HG03354 (cell line): ENCODE results near the gene TSKU.

Source experiments
- ATAC-seq: cut with Tn5 transposase; IDR thresholded peaks from one replicate; pipeline ENCODE4 v1.9.1; 2021; ENCODE audit warnings: mild to moderate bottlenecking; ENCODE audit not compliant: unreplicated experiment, poor library complexity, severe bottlenecking

The TSKU gene

DNA sequence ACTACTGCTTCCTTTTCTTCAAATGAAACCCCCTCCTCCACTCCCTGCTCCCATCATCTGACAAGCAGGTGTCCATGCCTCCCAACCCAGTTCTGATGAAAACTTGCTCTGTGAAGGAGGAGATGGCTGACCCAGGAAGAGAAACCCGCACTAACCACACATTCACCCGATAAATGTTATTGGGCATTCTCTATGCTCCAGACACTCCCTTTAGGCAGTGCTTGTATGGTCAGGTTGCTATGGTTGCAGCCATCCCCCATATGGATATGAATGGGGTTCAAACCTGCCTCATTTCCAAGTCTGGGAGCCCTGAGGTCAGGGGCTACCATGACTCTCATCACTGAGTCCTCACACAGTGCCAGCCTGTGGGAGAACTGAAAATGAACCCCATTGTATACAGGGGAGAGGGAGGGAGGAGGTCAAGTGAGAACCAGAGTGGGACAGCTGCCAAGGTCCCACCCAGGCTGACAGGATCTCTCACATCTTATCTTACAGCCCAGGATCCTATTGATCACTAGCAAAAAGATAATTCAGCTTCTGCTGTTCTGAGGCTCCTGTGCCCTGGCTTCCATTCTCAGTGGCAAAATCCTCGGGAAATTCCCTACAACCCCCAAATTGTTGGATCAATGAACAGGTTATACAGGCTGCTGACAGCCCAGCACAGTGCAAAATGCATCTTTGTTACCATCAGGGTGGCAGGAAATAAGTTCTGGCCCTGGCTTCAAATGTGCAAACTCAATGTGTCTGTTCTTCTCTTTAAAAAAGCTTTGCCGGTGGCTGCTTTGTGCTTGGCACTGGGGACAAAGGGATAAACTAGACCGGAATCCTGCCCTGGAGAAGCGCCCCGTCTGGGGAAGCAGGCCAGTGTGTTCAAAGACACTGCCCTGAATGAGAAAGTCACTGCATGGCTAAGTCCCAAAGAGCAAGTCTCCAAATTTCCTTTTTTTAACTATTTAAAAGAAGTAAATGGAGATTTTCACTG, 54.8 kb downstream of the TSKU start:
- ATAC-seq = no peak

DNA sequence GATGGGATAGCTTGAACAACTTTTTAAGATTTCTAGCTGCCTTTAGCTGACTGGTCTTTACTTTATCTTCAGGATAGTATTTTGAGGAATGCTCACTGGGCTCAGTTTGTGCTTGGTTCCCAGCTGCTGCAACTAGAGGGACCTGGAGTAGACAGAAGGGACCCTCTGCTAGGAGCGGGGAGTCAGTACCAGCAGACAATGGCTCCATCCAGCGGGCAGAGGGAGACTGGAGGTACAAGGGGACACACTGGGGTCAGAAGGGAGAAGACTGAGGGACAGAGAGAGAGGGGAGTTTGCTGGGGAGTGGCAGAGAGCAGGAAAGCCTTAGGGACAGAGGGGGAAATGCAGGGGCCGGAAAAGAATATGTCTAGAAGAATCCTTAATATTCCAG, 55.5 kb downstream of the TSKU start:
- no peak for ATAC-seq

DNA sequence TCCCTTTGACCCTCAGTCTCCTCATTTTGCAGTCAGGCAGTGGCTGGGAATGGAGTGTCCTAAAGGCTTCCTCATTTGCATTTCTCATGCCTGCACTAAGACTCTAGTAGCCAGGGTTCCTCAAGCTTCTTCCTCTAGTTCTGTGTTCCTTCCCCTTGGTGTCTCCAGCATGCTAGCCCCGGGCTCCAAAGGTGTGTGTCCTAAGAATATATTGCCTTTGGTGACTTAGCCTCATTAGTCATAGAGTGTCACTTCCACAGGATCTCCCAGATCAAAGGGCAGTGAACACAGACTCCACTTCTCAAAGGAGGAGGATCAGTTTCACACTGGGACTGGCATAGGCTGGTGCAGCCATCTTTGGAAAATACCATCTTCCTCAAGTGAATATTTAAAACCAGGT, 56.2 kb downstream of the TSKU start:
- no peak for ATAC-seq

DNA sequence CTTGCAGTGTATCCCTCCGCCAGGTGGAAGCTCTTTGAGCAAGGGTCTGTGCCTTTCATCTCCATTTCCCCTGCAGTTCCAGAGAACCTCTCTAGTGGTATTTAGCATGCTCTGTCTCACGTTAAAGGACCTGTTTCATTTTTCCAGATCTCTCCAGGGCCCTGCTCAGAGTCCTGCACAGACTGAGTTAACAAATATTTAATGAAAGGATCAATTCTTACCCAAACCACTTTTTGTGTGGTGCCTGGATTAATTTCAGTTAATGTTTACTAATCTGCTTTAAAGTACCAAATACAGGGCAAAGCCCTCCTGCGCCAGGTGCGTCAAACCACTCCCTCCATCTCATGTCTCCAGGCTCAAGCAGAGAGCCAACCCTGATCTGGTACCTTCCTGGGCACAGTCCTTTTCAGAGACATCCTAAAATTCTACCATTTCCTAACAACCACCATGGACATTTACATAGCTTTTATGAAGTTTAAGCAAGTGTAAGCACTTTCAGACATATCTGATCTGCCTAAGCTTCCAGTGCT, 58.8 kb downstream of the TSKU start:
- ATAC-seq = no peak

DNA sequence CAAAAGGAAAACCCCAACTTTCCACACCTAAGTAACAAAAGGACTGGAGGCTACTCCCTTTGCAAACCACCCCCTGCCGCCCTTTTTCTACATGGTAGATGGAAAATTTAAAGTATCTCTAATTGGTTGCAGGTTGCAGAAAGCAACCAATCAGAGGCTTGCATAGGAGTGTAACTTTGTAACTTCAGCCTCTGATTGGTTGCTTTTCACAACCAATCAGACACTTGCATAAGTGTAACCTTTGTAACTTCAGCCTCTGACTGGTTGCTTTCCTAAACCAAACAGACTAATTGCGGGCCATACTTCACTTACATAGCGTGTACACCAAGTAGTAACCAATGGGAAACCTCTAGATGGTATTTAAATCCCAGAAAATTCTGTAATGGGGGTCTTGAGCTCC, 60.8 kb downstream of the TSKU start:
- no peak for ATAC-seq

DNA sequence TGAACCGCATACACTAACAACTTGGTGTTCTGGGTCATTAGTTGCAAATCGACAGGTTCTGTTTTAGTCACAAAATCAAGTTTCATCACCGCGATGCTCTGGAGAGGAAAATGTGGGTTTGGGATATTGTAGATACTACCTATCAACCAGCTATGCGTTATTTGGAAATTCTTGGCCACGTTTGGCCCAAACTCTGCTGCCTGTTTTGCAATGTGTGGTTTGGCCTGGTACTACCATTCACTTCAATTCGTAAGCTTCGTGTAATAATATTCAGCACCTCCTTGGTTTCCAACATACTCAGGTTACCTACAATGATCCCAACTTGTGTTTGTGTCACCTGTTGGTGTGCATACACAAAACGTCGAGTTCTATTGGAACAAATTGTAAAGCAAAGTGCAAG, 61.4 kb downstream of the TSKU start:
- no peak for ATAC-seq

DNA sequence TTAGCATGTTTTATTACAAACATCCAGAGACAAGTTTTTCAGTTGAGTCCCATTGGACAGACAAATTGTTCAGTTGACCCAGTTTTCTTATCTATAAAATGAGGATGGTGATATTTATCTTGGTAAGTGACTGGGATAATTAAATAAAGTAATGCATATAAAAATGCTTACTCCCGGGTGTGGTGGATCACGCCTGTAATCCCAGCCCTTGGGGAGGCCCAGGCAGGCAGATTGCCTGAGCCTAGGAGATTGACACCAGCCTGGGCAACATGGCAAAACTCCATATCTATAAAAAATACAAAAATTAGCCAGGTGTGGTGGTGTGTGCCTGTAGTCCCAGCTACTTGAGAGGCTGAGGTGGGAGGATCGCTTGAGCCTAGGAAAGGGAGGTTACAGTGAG, 61.9 kb downstream of the TSKU start:
- no peak for ATAC-seq

DNA sequence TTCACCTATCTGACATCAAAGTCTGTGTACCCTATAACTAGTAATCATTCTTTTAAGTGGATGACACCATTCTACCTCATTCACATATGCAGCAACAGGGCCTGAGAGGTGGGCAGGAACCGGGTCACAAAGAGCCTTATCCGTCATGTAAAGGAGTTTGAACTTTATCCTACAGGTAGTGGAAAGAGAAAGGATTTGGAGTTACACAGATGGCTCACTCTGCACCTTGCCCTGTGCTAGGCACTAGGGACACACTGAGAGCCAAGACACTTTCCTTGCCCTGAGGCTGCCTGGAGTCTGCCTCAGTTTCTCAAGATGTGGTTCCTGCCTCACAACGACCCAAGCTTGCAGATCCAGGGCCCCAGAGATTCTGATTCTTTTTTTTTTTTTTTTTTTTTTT, 63.3 kb downstream of the TSKU start:
- ATAC-seq = no peak
